KOPT-K1 (cell line): ENCODE data around the gene ZNF576.
"Not testable (repeated sequence)": the region's sequence is repeated elsewhere in the genome, so short reads cannot be mapped to it uniquely, and the experiment has no call there.

Source experiments
- H3K27ac ChIP-seq: fragments of 200-600 bp; sonication (generic); 2 replicates; pipeline ENCODE4 v1.5.1; 2016; ENCODE audit warnings: antibody characterized with exemption, mild to moderate bottlenecking, low read depth, low read length; ENCODE audit not compliant: poor library complexity, severe bottlenecking
- H3K36me3 ChIP-seq: fragments of 200-600 bp; sonication (generic); 2 replicates; pipeline ENCODE4 v1.5.1; 2017; ENCODE audit warnings: antibody characterized with exemption, mild to moderate bottlenecking, low read length, moderate library complexity; ENCODE audit not compliant: insufficient read depth
- H3K9me3 ChIP-seq: fragments of 200-600 bp; sonication (generic); 2 replicates; pipeline ENCODE4 v1.5.1; 2017; ENCODE audit warnings: antibody characterized with exemption, low read length, mild to moderate bottlenecking; ENCODE audit not compliant: insufficient read depth, poor library complexity, severe bottlenecking

The ZNF576 gene

DNA sequence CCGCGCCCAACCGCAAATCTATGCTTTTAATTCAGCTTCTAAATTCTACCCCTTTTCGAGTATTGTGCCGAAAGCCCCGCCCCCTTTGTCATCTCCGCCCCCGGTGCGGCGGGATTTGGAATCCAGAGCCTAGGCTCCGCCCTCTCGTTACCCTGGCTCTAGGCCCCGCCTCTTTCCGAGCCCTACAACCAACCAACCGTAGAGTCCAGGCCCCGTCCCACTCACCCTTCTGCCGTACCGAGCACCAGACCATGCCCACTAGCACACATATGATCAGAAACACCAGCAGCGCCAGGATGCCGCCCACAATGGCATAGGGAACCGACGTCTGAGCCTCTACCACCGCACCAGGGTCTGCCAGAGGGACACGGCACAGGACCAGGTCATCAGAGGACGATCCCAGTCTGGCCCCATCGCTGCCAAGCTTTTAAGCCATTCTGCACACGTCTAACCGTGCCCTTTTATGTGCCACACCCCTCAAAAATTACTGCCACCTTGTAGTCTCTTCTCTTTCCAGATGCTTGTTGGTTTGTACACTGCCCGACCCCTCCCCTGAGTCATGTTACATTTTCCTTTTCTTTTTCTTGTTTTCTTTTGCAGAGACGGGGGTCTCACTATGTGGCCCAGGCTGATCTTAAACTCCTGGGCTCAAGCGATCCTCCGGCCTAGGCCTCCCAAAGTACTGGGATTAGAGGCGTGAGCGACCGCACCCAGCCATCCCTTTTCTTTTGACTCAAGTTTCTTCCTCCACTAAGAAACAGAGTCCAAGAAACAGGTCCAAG is 27.7 kb downstream of the ZNF576 start:
- H3K36me3 ChIP-seq = no peaks in the 10 kb centered on the region
- H3K27ac ChIP-seq = no peak overlapping the region
- H3K9me3 ChIP-seq = no peaks in the 10 kb centered on the region

DNA sequence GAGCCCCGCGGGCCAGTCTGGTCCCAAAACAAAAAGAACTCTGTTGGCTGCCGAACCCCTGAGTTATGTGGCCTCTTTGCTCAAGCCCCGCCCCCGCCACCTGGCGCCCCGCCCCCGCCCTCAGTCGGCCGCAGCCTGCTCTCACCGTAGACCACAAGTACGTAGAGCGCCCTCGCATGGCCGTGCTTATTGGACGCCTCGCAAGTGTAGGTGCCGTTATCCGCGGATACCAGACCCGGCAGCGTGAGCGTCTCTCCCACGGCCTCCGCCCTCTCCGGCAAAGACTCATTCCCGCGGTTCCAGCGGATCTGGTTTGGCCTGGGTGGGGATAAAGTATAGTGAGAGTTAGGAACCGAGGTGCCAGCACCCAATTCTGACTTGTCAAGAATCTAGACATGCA is 28.5 kb downstream of the ZNF576 start:
- no peaks in the 10 kb centered on the region for H3K9me3 ChIP-seq
- H3K27ac ChIP-seq = no peak overlapping the region
- H3K36me3 ChIP-seq = no peaks in the 10 kb centered on the region

DNA sequence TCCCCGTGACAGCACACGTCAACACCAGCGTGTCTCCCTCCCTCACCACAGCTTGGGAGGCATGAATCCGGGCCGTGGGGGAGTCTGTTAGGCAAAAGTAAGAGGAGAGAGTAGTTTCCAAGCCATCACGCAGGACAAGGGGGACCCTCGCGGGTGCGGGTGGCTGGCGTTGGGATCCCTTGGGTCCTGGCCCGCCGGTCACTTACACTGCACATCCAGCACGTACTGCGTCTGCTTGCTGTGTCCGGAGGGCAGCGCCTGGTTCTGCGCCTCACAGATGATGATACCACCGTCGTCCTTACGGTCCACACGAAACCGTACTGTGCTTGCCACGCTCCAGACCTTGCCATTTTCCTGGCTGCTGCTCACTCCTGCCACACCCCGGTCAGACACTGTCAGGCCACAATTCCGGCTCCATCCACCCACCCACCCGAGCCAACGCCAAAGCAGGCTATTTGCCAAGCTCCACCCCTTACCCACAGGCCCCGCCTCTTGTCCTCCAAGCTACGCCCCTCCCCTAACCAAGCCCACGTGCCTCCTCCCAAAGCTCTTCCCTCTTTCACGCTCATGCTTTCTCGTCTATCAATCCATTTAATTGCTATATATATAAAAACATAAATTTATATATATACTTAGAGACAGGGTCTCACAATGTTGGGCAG is 29.7 kb downstream of the ZNF576 start:
- no peak overlapping the region for H3K27ac ChIP-seq

DNA sequence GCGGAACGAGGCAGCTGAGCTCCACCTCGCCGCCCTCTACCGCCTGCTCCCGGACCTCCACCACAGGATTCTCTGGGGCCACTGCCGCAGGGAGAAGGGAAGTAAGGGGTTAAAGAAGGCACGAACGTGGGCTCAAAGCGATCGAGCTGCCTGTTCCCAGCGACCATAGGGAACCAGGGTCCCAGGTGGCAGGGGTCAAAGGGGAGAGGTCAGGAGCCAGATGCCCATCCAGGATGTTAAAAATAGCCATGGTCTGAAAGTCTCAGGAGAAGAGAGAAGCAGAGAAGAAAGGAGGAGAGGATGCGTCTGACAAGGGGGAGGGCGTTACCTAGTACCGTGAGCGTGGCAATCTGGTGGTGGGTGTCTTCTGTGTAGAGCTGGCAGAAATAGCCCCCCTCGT is 30.4 kb downstream of the ZNF576 start:
- no peak overlapping the region for H3K27ac ChIP-seq
- H3K36me3 ChIP-seq = no peaks in the 10 kb centered on the region
- H3K9me3 ChIP-seq = no peaks in the 10 kb centered on the region

More for the DNA sequence above, 29.7 kb downstream of the ZNF576 start:
- Histone ChIP-seq H3K36me3 (no peaks in the 10 kb centered on the region), H3K9me3 (no peaks in the 10 kb centered on the region)

DNA sequence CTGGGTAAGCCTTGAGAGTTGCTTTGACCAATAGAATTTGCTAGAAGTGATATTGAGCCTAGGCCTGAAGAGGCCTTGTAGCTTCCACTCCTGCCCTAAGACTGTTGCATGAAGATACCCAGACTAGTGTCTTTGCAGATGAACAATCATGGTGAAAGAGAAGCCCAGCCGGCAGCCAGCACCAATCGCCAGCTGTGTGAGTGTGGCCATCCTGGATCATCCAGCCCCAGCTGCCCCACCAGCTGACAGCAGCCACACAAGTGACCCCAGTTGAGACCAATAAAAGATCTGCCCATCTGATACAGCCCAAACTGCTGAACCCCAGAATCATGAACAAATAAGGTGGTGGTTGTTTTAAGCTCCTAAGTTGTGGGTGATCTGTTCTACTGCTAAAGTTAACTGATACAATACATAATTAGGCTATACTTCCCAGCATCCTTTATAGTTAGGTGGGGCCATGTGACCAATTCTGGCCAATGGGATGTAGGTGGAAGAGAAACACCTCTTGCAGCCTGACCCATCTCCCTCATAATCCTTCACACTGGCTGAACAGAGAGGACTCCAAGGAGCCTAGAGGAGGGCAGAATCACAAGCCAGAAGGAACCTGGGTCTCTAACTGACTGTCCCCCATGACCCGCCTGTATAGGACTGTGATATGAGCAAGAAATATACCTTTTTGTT is 32.4 kb downstream of the ZNF576 start:
- Histone ChIP-seq H3K27ac (no peak overlapping the region), H3K36me3 (no peaks in the 10 kb centered on the region)

DNA sequence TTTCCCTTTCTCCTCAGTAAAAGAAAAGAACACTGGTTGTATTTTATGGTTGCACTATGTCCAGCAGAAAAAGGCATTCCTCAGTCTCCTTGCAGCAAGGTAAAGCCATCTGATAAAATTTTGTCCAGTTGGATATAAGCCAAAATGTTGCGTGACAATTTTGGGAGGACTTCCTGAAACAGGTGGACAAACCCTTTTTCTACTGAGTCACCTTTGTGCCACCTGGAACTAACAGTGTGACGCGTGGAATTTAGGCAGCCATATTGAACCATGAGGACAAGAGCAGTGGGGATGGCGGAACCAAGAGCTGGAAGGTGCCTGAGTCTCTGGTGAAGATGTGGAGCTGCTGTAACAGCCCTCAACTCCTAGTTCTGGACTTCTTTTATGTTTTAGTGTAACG is 35.1 kb downstream of the ZNF576 start:
- H3K27ac ChIP-seq = no peak overlapping the region
- no peaks in the 10 kb centered on the region for H3K36me3 ChIP-seq
- H3K9me3 ChIP-seq = no peaks in the 10 kb centered on the region

More for the DNA sequence above, 32.4 kb downstream of the ZNF576 start:
- H3K9me3 ChIP-seq = no peaks in the 10 kb centered on the region

DNA sequence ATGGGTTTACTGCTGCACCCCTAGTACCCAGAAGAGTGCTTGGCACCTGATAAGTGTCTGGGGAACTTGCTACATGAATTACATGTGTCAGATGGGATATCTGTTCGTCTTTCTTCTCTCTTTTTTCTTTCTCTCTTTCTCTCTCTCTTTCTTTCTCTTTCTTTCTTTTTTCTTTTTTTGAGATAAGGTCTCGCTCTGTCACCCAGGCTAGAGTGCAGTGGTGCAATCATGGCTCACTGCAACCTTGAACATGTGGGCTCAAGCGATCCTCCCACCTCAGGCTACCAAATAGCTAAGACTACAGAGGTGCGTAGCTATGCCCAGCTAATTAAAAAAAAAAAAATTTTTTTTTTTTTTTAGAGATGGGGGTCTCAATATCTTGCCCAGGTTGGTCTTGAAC is 37.1 kb downstream of the ZNF576 start:
- Histone ChIP-seq H3K36me3 (no peaks in the 10 kb centered on the region), H3K9me3 (no peaks in the 10 kb centered on the region), H3K27ac (no peak overlapping the region)

DNA sequence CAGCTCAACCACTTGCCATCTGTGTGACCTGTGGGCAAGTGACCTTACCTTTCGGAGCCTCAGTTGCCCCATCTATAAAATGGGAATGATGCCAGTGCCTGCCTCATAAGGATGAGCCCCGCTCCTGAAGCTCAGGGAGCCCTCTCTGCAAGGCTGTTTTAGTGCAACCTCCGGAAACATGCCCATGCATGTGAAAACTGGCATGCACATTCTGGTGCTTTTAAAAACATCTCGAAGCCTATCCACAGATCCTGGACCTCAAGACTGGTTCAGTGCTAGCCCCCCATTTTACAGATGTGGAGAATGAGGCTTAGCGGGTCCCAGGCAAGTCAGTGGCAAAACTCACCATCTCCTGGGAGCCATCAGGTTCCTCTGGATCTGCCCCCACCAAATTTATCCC is 37.7 kb downstream of the ZNF576 start:
- Histone ChIP-seq H3K9me3 (no peaks in the 10 kb centered on the region), H3K27ac (no peak overlapping the region), H3K36me3 (no peaks in the 10 kb centered on the region)

DNA sequence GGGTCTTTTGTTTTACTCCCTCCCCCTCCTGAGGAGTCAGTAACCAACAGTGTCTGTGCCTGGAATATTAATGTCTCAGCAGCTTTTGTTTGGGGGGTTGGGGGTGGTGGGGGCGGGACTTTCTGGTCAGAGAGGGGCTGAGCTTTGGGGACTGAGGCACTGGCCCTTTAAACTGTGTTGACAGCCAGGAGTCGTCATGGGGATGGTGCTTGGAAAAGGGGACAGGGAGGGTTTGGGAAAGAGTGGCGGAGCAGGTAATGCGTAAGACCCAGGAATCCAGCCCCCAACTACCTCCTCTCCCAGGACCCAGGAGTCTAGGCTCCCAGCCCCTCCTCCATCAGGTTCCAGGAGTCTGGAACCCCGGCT is 38.1 kb downstream of the ZNF576 start:
- Histone ChIP-seq H3K27ac (no peak overlapping the region), H3K9me3 (no peaks in the 10 kb centered on the region), H3K36me3 (no peaks in the 10 kb centered on the region)

DNA sequence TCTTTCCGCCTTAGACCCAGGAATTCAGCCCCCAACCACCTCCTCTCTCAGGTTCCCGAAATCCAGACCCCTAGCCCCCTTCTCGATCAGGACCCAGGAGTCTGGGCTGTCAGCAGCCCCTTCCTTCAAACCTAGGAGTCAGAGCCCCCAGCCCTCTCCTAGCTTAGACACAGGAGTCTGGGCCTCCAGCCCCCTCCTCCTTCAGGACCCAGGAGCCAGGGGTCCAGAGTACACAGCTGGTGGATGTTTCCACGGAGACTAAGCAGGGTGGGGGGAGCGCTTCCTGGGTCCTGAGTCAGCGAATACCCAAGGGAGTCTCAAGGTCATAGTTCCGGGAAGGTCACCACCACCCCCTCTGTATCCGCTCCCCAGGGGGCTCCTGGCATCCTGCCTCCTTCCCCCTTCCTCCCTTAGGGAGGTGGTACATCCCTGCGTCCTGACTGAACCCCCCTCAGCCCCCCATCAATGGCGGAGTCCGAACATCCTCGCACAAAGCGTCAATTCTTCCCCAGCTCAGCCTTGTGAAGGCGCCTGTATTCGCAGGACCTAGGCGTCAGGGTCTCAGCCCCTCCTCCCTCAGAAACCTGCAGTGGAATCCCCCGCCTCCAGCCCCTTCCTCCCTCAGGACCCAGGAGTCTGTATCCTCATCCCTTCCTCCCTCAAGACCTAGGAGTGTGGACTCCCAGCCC is 38.6 kb downstream of the ZNF576 start:
- no peaks in the 10 kb centered on the region for H3K36me3 ChIP-seq
- no peak overlapping the region for H3K27ac ChIP-seq
- no peaks in the 10 kb centered on the region for H3K9me3 ChIP-seq

DNA sequence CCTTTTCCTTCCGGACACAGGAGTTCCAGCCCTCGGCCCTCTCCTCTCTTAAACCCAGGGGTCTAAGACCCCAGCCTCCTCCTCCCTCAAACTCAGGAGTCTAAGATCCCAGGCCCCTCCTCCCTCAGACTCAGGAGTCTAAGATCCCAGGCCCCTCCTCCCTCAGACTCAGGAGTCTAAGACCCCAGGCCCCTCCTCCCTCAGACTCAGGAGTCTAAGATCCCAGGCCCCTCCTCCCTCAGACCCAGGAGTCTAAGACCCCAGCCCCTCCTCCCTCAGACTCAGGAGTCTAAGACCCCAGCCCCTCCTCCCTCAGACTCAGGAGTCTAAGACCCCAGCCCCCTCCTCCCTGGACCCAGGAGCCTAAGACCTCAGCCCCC is 39.2 kb downstream of the ZNF576 start:
- H3K27ac ChIP-seq, H3K9me3 ChIP-seq: not testable (repeated sequence)

DNA sequence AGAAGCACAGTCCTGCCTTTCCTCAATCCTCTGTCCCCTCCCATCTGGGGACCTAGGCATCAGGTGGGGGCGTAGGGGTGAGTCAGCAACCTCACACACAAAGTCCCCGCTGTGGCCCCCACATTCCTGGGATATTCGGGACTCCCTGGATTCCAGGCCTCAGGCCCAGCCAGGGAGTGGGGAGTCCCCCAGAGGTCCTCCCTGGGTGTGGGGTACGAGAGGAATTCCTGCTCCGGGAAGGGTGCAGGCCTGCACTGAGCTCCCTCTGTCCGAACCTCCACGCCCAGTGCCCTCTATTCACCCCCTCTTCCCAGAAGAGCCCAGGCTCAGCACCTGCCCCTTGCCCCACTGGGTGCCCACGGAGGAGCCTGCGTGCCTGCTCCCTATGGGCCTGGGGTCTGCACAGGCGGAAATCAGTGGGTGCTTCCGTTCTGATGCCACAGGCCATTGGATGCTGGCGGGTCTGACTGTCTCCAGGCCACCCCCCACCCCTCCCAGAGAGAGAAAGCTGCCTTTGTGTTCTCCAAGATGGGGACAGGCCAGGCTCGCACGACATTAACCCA is 39.8 kb downstream of the ZNF576 start:
- Histone ChIP-seq H3K36me3 (no peaks in the 10 kb centered on the region), H3K27ac (no peak overlapping the region), H3K9me3 (no peaks in the 10 kb centered on the region)

More for the DNA sequence above, 39.2 kb downstream of the ZNF576 start:
- not testable (repeated sequence) for H3K36me3 ChIP-seq

DNA sequence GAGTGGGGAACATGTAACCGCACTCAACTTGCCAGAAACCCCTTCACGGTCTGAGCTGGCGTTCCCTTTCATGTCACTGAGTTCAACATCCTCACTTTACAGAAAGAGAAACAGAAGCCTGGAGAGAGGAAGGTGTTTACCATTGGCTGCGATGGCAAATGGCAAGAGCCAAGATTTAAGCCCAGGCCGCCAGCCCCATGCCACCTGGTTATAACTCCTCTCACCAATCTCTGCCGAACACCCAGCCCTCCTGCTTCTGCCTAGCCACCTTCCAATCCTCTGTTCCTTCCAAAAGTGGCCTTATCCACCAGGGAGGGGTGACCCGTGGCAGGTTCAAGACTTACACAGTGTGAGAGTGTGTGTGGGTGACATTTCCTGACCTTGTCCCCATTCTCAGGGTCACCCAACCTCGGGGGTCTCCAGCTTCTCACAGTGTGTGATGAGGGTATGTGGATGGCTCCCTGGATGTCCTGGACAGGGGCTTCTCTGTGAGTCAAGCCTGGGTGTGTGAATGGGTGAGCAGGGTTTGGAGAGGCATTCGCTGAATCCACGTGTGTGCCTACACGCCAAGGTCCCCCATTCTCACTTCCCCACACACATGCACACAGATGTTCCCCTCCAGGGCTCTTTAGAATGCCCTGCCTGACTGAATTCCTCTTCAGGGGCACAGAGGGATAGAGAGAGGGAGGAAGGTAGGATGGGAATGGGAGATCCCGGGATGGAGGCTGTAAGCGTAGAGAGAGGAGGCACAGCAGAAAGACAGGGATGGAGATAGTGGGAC is 42.0 kb downstream of the ZNF576 start:
- H3K27ac ChIP-seq = no peak overlapping the region
- no peaks in the 10 kb centered on the region for H3K9me3 ChIP-seq
- H3K36me3 ChIP-seq = no peaks in the 10 kb centered on the region

DNA sequence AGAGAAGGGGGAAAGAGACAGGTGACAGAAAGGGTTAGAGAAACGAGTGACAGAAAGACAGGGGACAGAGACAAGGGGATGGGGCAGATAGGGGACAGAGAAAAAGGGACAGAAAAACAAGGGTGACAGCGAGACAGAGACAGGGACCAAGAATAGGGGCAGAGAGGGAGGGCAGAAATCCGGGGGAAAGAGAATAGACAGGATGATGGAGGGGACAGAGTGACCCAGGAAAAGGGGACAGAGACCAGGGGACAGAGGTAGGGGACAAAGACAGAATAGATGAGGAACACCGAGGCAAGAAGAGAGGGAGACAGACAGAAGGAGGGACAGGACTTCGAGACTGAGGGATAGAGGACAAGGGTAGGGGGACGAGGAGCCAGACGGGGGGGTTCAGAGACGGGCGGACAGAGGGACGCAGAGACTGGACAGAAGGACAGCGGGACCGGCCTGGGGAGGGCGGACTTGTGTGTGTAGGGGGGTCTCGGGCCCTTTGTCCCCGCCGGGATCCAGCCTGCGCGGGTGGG is 42.7 kb downstream of the ZNF576 start:
- H3K27ac ChIP-seq = no peak overlapping the region
- no peaks in the 10 kb centered on the region for H3K9me3 ChIP-seq

More for the DNA sequence above, 42.7 kb downstream of the ZNF576 start:
- no peaks in the 10 kb centered on the region for H3K36me3 ChIP-seq
